ENCODE measurements around the gene PAPPA2.
"Not testable (repeated sequence)": the region's sequence is repeated elsewhere in the genome, so short reads cannot be mapped to it uniquely, and the experiment has no call there.

DNA sequence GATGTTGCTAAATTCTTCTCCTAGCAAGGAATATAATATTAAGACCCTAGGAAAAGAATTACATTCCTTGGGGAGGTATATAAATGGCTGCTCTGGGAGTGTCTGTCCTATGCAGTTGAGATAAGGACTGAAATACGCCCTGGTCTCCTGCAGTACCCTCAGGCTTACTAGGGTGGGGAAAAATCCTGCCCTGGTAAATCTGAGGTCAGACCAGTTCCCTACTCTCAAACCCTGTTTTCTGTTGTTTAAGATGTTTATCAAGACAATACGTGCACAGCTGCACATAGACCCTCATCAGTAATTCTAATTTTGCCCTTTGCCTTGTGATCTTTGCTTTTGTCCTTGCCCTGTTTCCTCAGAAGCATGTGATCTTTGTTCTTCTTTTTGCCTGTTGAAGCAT, 11.2 kb upstream of the PAPPA2 start:
- TF ChIP-seq, protein P1, sequence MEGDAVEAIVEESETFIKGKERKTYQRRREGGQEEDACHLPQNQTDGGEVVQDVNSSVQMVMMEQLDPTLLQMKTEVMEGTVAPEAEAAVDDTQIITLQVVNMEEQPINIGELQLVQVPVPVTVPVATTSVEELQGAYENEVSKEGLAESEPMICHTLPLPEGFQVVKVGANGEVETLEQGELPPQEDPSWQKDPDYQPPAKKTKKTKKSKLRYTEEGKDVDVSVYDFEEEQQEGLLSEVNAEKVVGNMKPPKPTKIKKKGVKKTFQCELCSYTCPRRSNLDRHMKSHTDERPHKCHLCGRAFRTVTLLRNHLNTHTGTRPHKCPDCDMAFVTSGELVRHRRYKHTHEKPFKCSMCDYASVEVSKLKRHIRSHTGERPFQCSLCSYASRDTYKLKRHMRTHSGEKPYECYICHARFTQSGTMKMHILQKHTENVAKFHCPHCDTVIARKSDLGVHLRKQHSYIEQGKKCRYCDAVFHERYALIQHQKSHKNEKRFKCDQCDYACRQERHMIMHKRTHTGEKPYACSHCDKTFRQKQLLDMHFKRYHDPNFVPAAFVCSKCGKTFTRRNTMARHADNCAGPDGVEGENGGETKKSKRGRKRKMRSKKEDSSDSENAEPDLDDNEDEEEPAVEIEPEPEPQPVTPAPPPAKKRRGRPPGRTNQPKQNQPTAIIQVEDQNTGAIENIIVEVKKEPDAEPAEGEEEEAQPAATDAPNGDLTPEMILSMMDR (IDR thresholded peaks at IDR 0.05; ENCODE audit: low read length): not testable (repeated sequence)
- TF ChIP-seq EZH2 (optimal IDR thresholded peaks at IDR 0.05; ENCODE audit: low read depth, low read length); EZH2phosphoT487 (IDR thresholded peaks at IDR 0.05; ENCODE audit: low read length): not testable (repeated sequence)

Measured in MM.1S (cell line).